ENCODE results near the gene GPBAR1.
A peak's percentile ranks its signal among the peaks of the same experiment; 100 is the strongest.

GPBAR1 gene

GRCh38 chr2:218289639-218290315 is 29.0 kb downstream of the GPBAR1 start:
- H3K27me3 ChIP-seq (ENCODE audit: insufficient read depth, insufficient read length): no peaks in the 10 kb centered on the region
- H3K9ac ChIP-seq (ENCODE audit: insufficient read length, low read depth): peak overlapping the region; percentile 53
- peaks cover 12% of the 10 kb centered on the region for H3K36me3 ChIP-seq (ENCODE audit: insufficient read depth, insufficient read length, low read length)
- no peak for DNase-seq (ENCODE audit: low read depth, low spot score)
- TF ChIP-seq YY1 (IDR thresholded peaks at IDR 0.05; ENCODE audit: insufficient read depth, insufficient read length) (no peak), ZNF274 (IDR thresholded peaks at IDR 0.05; ENCODE audit: low read depth, low read length) (no peak), SUZ12 (IDR thresholded peaks at IDR 0.05; ENCODE audit: extremely low read depth, insufficient read depth, insufficient read length) (no peak)
- H3K9me3 ChIP-seq (ENCODE audit: insufficient read depth, low read length): no peaks in the 10 kb centered on the region
- H3K4me1 ChIP-seq (ENCODE audit: insufficient read depth, insufficient read length): peaks cover 25% of the 10 kb centered on the region
- H3K4me3 ChIP-seq (ENCODE audit: insufficient read length, low read depth): no peak overlapping the region

GRCh38 chr2:218290316-218291261 is 29.8 kb downstream of the GPBAR1 start:
- H3K4me1 ChIP-seq (ENCODE audit: insufficient read depth, insufficient read length): peaks cover 23% of the 10 kb centered on the region
- H3K36me3 ChIP-seq (ENCODE audit: insufficient read depth, insufficient read length, low read length): peaks cover 9% of the 10 kb centered on the region
- H3K9ac ChIP-seq (ENCODE audit: insufficient read length, low read depth): peak overlapping the region; percentile 53
- TF ChIP-seq SUZ12 (IDR thresholded peaks at IDR 0.05; ENCODE audit: extremely low read depth, insufficient read depth, insufficient read length) (no peak), YY1 (IDR thresholded peaks at IDR 0.05; ENCODE audit: insufficient read depth, insufficient read length) (no peak), ZNF274 (IDR thresholded peaks at IDR 0.05; ENCODE audit: low read depth, low read length) (no peak)
- H3K4me3 ChIP-seq (ENCODE audit: insufficient read length, low read depth): no peak overlapping the region
- H3K27me3 ChIP-seq (ENCODE audit: insufficient read depth, insufficient read length): no peaks in the 10 kb centered on the region
- no peaks in the 10 kb centered on the region for H3K9me3 ChIP-seq (ENCODE audit: insufficient read depth, low read length)
- no peak for DNase-seq (ENCODE audit: low read depth, low spot score)

DNA sequence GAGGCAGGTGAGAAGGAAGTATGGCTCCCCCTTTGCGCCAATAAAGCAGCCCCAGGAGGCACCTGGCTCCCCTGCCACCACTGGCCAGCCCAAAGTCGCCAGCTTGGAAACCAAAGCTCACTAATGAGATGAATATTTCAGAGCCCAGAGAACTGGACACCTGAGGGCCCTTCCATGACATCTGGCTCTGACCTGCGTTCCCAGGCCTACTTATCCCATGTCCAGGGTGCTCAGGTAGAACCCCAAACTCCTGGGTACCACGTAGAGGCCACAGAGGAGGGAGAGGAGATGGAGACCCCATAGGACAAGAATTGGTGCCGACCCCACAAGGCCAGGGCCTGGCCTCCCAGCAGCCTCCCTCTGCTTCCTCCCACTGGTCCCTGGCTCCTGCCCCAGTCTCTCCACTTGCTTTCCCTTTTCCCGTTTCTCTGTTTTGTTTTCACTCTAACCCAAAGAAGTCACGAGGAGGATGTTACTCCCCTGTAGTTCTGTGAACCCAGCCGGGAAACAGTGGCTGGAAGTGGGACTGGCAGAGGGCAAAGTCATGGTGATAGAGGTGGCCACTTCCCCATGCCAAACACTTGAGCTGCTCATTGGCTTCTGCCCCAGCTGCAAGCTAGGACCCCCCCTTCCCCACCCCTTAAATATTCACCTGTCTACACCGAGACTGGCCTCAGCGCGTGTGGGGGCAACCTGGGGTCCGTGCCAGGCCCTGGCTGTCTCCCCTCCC is 30.7 kb downstream of the GPBAR1 start:
- TF ChIP-seq ZNF274 (IDR thresholded peaks at IDR 0.05; ENCODE audit: low read depth, low read length) (no peak), SUZ12 (IDR thresholded peaks at IDR 0.05; ENCODE audit: extremely low read depth, insufficient read depth, insufficient read length) (no peak), YY1 (IDR thresholded peaks at IDR 0.05; ENCODE audit: insufficient read depth, insufficient read length) (no peak)
- peak overlapping the region; percentile 84 for H3K9ac ChIP-seq (ENCODE audit: insufficient read length, low read depth)
- peaks cover 6% of the 10 kb centered on the region for H3K36me3 ChIP-seq (ENCODE audit: insufficient read depth, insufficient read length, low read length)
- H3K4me3 ChIP-seq (ENCODE audit: insufficient read length, low read depth): peak overlapping the region; percentile 67
- H3K9me3 ChIP-seq (ENCODE audit: insufficient read depth, low read length): no peaks in the 10 kb centered on the region
- no peaks in the 10 kb centered on the region for H3K27me3 ChIP-seq (ENCODE audit: insufficient read depth, insufficient read length)
- no peak for DNase-seq (ENCODE audit: low read depth, low spot score)
- peaks cover 14% of the 10 kb centered on the region for H3K4me1 ChIP-seq (ENCODE audit: insufficient read depth, insufficient read length)

DNA sequence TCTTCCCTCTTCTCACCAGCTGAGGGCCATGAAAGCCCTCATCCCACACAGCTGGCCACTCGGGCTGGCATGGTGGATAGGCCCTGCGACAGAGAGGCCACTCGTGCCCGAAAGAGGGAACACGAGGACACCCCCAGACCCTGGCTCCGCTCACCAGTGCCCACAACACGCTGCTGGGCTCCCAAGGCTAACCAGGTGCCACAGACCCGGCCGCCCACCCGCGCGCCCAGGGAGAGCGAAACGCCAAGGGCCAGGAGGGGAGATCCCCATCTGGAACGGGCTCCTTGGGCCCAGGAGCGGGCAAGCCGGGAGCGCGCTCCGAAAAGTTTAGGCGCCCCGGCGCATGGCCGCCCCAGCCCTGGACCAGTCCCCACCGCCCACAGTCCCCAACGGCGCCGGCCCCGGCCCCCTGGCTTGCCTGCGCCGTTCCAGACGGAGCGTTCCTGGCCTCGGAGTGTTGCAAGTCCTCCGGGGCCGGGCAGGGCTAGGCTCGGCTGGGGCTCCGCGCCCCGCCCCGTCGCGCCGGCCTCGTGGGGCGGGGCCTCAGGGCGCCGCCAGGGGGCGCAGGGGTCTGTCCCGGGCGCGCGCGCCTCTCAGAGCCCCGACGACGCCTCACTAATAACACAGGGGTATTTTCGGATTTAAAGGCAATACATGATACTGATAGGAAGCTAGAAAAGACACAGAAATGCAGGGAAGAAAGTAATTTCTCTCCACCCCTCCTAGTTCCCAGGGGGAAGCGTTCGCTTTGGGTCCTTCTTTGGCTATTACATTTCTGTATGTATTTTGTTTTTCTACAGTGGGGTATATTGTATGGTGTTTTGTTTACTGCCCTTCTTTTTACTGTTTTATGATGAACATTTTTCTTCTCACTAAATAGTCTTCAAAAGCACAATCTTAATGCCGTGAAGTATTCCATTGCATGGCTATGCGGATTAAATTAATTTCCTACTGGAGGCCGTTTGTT is 31.5 kb downstream of the GPBAR1 start, which contains the start of gene TMBIM1:
TMBIM1 (minus strand) TSS at position 456 of the 967 bp plus-strand sequence. CDS start 10,362 bp downstream, outside the sequence.
- DNase-seq (ENCODE audit: low read depth, low spot score): no peak
- peak within 1 kb of the TSS; percentile 67 for H3K4me3 ChIP-seq (ENCODE audit: insufficient read length, low read depth)
- H3K9me3 ChIP-seq (ENCODE audit: insufficient read depth, low read length): no peaks in the 10 kb centered on the region
- TF ChIP-seq YY1 (IDR thresholded peaks at IDR 0.05; ENCODE audit: insufficient read depth, insufficient read length) (no peak), SUZ12 (IDR thresholded peaks at IDR 0.05; ENCODE audit: extremely low read depth, insufficient read depth, insufficient read length) (no peak), ZNF274 (IDR thresholded peaks at IDR 0.05; ENCODE audit: low read depth, low read length) (no peak)
- H3K27me3 ChIP-seq (ENCODE audit: insufficient read depth, insufficient read length): no peaks in the 10 kb centered on the region
- H3K36me3 ChIP-seq (ENCODE audit: insufficient read depth, insufficient read length, low read length): peaks cover 6% of the 10 kb centered on the region
- H3K4me1 ChIP-seq (ENCODE audit: insufficient read depth, insufficient read length): peaks cover 10% of the 10 kb centered on the region
- H3K9ac ChIP-seq (ENCODE audit: insufficient read length, low read depth): peak within 1 kb of the TSS; percentile 84

DNA sequence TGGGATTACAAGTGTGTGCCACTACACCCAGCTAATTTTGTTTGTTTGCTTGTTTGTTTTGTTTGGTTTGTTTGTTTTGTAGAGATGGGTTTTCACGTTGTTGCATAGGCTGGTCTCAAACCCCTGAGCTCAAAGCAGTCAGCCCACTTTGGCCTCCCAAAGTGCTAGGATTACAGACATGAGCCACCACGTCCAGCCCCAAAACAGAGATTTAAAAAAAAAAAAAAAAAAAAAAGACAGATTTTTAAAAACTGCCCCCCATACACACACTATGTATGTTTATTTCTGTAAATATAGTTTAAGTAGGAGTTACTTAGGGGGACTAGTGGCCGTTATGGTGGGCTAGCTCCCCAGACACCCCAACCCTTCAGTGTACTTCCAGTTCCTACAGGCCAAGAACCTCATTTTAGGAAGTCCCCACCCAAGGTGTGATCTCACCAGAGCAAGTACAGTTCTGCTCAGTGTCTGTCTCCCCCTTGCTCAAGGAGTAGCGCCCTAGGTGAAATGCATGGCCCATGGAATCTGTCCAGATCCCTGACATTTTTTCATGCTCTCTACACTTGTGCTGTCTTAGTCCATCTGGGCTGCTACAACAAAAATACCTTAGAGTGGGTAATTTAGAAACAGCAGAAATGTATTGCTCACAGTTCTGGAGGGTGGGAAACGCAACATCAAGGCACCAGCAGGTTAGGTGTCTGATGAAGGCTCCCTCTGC is 33.1 kb downstream of the GPBAR1 start:
- H3K4me3 ChIP-seq (ENCODE audit: insufficient read length, low read depth): no peak overlapping the region
- H3K27me3 ChIP-seq (ENCODE audit: insufficient read depth, insufficient read length): no peaks in the 10 kb centered on the region
- H3K9me3 ChIP-seq (ENCODE audit: insufficient read depth, low read length): no peaks in the 10 kb centered on the region
- TF ChIP-seq YY1 (IDR thresholded peaks at IDR 0.05; ENCODE audit: insufficient read depth, insufficient read length) (no peak), ZNF274 (IDR thresholded peaks at IDR 0.05; ENCODE audit: low read depth, low read length) (no peak), SUZ12 (IDR thresholded peaks at IDR 0.05; ENCODE audit: extremely low read depth, insufficient read depth, insufficient read length) (no peak)
- DNase-seq (ENCODE audit: low read depth, low spot score): no peak
- peaks cover 10% of the 10 kb centered on the region for H3K4me1 ChIP-seq (ENCODE audit: insufficient read depth, insufficient read length)
- H3K9ac ChIP-seq (ENCODE audit: insufficient read length, low read depth): no peak overlapping the region
- peaks cover 6% of the 10 kb centered on the region for H3K36me3 ChIP-seq (ENCODE audit: insufficient read depth, insufficient read length, low read length)
